ENCODE measurements around the gene DNASE2.
A peak's percentile ranks its signal among the peaks of the same experiment; 100 is the strongest.
"Not testable (repeated sequence)": the region's sequence is repeated elsewhere in the genome, so short reads cannot be mapped to it uniquely, and the experiment has no call there.

DNASE2 gene

DNA sequence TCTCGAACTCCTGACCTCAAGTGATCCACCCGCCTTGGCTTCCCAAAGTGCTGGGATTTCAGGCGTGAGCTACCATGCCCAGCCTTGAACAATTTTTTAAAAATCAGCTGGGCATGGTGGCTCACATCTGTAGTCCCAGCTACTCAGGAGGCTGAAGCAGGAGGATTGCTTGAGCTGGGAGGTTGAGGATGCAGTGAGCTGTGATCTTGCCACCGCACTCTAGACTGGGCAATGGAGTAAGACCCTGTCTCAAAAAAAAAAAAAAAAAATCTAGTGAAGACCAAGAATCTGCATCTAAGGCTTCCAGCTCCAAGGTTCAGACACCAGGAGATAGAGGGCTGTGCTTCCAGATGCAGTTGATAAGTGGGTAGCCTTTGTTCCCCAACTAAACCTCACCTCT lies 17.1 kb downstream of the DNASE2 start:
- no peak for DNase-seq (ENCODE audit: low read depth)

DNA sequence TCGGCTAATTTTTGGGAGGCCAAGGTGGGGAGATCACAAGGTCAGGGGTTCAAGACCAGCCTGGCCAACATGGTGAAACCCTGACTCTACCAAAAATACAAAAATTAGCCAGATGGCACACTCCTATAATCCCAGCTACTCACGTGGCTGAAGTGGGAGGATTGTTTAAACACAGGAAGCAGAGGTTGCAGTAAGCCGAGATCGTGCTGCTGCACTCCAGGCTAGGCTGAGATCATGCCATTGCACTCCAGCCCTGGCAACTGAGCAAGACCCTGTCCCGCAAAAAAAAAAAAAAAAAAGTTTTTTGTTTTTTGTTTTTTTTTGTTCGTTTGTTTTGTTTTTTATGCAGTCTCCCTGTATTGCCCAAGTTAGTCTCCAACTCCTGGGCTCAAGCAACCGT lies 21.7 kb downstream of the DNASE2 start:
- no peak for DNase-seq (ENCODE audit: low read depth)

GRCh38 chr19:12858041-12858928 lies 23.0 kb downstream of the DNASE2 start:
- no peak for DNase-seq (ENCODE audit: low read depth)

DNA sequence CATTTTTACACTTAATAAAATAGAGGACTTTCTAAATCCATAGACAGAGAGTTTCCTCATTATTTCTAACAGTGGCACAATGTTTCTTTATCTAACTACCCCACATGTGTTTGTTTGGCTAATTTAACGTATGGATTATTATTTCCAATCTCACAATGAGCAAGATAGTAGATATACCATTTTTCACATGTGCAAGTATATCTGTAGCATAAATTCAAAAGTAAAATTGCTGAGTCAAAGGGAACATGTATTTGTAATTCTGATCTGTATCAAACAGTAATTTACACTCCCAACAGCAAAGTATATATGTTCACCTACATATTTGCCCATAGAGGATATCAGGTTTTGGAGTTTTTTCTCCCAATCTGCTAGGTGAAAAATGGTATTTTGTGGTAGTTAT lies 24.6 kb downstream of the DNASE2 start:
- no peak for DNase-seq (ENCODE audit: low read depth)

DNA sequence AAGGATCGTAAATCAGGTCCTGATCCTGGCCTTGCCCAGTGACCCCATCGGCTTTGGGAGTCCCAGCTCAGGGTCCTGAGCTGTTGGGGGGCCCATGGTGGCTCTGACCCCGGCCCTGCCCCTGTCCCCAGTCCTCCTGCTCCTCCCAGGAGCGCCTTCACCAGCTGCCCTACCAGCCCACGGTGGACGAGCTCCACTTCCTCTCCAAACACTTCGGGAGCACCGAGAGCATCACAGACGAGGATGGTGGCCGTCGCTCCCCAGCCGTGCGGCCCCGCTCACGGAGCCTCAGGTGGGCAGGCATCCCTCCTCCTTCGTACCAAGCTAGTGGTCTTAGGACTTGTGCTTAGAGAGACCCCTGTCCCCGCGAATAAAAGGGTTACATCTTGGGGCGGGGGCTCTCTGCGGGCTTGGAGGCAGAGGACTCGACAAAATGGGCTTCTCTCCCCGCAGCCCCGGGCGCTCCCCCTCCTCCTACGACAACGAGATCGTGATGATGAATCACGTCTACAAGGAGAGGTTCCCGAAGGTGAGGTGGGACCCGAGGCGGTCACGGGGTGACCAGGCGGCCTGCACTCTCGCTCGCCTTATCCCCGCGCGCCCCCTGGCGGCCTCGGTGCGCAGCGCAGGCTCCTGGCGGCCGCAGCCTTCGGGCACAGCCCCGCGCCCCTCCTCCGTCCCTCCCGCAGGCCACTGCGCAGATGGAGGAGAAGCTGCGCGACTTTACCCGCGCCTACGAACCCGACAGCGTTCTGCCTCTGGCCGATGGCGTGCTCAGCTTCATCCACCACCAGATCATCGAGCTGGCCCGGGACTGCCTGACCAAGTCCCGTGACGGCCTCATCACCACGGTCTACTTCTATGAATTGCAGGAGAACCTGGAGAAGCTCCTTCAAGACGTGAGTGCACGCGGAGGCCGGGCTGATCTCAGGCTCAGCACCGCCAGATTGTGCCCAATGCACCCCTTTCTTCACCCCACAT lies 33.8 kb downstream of the DNASE2 start:
- peak; percentile 79 for DNase-seq (ENCODE audit: low read depth)

- DNase-seq (ENCODE audit: low read depth), result not testable (repeated sequence)
These were observed 34.6 kb downstream of the DNASE2 start for GRCh38 chr19:12846613-12847012.

- DNase-seq (ENCODE audit: low read depth), result no peak
These were observed 37.1 kb downstream of the DNASE2 start for GRCh38 chr19:12843999-12844732.

DNA sequence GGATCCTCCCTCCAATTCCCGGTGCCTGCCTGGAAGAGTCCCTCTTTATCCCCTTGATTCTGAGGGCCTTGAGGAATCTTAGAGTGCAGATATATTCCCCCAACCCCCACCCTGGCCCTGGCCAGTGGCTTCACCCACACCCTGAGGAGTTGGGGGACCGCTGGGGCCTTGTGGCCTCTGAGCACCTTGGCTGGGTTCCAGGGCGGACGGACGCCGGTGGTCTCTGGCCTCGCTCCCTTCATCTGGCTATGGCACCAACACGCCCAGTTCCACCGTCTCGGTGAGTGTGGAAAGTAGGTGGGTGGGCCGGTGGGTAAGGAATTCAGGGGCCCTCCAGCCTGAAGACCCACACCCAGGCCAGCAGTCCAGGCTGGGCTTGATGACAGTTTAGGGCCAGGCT lies 37.9 kb downstream of the DNASE2 start:
- DNase-seq (ENCODE audit: low read depth), result no peak

DNA sequence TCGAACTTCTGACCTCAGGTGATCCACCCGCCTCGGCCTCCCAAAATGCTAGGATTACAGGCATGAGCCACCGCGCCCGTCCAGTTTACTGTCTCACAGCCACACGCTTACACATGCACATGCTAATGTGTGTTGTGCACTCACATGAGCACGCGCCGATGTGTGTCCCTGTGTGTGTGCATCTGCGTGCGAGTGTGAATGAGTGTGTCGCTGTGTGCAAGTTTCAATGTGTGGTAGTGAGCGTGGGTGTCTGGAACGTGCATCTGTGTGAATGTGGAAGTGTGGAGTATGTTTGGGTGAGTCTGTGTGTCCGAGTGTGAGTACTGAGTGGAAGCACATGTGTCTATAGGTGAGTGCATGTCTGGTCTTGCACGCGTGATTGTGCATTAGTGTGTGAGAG lies 38.7 kb downstream of the DNASE2 start:
- no peak for DNase-seq (ENCODE audit: low read depth)

DNA sequence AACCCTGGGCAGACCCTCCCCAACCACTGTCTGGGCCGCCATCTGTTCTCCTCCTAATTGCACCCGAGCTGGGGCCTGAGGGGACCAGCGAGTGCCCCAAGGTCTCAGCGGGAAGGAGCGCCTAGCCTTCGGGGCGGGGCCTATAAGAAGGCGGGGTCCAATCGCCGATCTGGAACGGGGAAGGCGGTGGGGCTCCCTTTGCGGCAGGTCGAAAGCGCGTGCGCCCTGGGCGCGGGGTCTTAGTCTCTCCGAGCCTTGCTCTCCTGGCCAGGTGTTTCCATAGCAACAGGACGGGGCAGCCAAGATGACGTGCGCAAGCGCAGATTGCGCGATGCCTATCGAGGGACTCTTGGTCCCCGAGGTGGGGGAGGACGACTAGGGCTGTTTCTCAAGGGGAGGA lies 40.2 kb downstream of the DNASE2 start:
- no peak for DNase-seq (ENCODE audit: low read depth)

- DNase-seq (ENCODE audit: low read depth), result no peak
These were observed 40.9 kb downstream of the DNASE2 start for GRCh38 chr19:12840091-12841079.

DNA sequence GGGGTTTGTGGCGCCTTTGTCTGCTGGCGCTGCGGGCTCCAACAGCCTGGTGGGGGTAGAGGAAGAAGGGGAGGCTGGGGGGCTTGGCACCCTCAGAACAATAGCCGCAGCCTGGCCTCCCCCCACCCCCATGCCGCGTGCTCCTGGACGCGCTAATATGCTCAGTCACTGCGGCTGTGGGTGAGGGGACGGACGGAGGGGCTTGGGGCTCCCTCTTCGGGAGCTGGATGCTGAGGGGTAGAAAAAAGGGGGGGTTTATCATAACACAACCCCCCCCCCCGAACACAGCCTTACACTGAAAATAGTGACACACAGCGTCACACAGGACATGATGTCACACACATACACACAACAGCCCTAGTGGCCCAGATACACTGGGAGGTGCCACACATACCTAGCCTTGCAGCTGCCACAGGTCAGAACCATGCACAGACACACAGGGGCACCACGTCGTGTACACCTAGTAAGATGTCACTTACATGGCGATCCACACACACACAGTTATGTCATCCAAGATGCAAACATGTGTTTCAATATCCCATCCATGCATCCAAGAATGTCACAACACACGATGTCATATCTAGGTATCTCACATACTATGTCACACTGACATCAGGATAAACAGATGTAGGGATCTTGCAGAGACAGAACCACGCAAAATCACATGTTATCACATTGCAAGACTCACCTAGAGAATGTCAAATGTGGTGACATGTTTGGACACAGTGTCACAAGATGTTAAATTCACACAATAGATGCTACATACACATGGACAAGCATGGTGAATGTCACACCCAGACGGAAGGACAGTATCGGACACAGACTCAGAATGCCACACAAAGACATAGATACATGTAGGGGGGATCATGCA lies 42.1 kb downstream of the DNASE2 start:
- no peak for DNase-seq (ENCODE audit: low read depth)

- no peak for DNase-seq (ENCODE audit: low read depth)
These were observed 42.9 kb downstream of the DNASE2 start, which contains the start of gene MAST1 for GRCh38 chr19:12838182-12838885. Gene MAST1 (plus strand): TSS chr19:12838515. CDS start chr19:12838573, 58 bp downstream.

GRCh38 chr19:12837225-12837624 lies 44.0 kb downstream of the DNASE2 start:
- DNase-seq (ENCODE audit: low read depth), result no peak

- no peak for DNase-seq (ENCODE audit: low read depth)
These were observed 44.8 kb downstream of the DNASE2 start for GRCh38 chr19:12836529-12836863.

- DNase-seq (ENCODE audit: low read depth), result no peak
These were observed 46.1 kb downstream of the DNASE2 start for GRCh38 chr19:12834976-12835757.

- DNase-seq (ENCODE audit: low read depth), result no peak
These were observed 46.7 kb downstream of the DNASE2 start, which contains the start of gene RTBDN for GRCh38 chr19:12834566-12834943. Gene RTBDN (minus strand): TSS chr19:12834579. CDS start chr19:12829979, 4,600 bp downstream.
